GM18873 (cell line): ENCODE results near the gene NOP53.
"Not testable (repeated sequence)": the region's sequence is repeated elsewhere in the genome, so short reads cannot be mapped to it uniquely, and the experiment has no call there.

Experiments used
- ATAC-seq: cut with Tn5 transposase; IDR thresholded peaks from one replicate; pipeline ENCODE4 v1.9.1; 2021; ENCODE audit warnings: mild to moderate bottlenecking, moderate library complexity, moderate number of reproducible peaks; ENCODE audit not compliant: unreplicated experiment, low FRiP score

The NOP53 gene

DNA sequence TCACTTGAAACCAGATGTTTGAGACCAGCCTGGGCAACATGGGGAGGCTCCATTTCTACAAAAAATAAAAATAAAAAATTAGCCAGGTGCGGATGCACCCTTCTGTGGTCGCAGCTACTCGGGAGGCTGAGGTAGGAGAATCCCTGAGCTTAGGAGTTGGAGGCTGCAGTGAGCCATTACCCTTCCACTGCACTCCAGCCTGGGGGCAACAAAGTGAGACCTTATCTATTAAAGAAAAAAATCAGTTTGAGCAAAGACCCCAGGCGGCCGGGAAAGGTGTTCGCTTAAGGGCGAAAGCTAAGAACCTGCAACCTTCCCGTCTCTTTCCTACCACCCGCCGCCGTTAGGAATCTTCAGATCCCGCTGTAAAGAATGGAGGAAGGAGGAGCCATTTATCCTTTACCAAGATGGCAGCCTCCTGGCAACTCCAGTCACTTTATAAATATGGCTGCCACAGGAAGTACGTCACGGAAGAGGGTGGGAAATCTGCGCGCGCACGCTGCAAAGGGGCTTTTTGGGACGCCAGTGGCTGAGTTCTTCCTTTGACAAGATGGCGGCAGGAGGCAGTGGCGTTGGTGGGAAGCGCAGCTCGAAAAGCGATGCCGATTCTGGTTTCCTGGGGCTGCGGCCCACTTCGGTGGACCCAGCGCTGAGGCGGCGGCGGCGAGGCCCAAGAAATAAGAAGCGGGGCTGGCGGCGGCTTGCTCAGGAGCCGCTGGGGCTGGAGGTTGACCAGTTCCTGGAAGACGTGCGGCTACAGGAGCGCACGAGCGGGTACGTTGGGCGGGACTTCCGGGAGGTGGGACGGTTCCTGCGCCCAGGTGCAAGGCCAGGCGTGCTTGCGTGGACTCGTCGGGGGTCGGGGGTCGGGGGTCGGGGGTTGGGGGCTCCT lies at the start of gene NOP53:
Gene NOP53, plus strand, starts transcription at position 537 of the 892 bp plus-strand sequence. Its CDS starts 14 bp downstream, at position 551.
- peak; percentile 50 for ATAC-seq

DNA sequence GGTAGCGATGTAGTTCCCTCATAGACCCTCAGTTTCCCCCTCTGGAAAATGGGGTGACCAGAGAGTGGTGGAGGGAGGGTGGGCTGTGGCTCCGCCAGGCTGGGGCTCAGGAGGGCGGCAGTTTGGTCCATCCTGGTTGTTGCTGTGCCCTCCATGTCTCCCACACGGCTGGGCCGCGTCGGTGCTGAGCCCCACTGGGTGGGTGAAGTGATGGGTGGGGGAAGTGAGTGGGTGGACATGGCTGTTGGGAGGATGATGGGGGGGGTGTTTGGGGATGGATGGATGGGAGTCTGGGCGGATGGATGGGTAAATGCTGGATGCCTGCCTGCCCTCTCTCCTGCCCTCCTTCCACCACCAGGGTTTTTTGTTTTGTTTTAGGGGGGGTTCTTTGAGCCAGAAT lies 48.7 kb upstream of the NOP53 start:
- no peak for ATAC-seq

DNA sequence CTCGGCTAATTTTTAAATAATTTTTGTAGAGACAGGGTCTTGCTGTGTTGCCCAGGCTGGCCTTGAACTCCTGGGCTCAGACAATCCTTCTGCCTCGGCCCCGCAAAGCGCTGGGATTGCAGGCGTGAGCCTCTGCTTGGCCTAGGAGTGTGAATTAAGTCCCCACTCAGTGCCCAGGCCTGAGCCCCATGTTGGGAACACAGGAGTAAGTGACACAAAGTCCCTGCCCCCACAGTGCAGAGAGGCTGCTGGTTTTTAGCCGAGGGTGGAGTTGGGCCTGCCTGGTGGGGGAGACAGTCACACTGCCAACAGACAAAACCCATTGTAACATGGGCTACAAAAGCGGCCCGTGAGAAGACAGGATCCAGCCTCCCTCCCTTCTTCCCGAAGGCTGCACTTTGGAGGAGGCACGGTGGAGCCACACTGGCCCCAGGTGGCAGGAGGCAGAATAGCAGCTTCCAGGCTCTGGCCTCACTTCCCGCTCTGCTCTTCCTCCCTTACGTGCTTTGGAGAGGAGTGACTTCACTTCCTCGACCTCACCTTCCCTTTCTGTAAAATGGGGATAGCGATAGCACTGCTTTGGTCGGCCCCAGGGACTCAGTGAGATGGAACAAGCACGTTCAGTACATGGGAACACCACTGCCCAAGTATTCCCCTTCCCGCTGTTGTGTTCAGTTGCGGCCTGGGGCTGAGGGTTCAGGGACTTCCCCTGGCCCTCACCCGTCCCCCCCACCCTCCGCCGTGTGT lies 47.3 kb upstream of the NOP53 start:
- ATAC-seq, result no peak

DNA sequence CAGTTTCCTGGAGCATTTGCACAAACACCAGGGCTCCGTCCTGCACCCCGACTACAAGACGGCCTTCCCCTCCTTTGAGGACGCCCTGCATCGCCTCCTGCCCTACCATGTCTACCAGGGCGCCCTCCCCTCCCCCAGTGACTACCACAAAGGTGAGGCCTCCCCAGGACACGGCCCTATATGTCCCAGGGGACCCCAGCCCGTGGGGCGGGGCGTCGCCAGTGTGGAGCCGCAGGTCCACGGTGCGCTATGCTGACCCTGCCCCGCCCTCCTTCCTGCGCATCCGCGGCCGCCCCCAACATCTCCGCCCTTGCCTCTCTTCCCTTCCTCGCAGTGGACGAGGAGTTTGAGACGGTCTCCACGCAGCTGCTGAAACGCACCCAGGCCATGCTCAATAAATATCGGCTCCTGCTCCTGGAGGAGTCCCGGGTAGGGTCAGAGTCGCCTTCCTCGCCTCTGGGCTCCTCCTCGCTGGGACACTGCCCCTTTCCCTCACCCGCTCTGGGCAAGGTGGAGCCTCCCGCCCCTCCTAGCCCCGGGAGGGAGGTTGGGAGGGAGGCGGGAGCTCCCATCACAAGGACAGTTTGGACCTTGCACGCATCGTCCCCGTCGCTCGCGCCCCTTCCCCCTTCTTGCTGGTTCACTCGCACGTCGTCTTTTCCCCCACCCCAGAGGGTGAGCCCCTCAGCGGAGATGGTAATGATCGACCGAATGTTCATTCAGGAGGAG lies 46.6 kb upstream of the NOP53 start:
- ATAC-seq, result no peak

DNA sequence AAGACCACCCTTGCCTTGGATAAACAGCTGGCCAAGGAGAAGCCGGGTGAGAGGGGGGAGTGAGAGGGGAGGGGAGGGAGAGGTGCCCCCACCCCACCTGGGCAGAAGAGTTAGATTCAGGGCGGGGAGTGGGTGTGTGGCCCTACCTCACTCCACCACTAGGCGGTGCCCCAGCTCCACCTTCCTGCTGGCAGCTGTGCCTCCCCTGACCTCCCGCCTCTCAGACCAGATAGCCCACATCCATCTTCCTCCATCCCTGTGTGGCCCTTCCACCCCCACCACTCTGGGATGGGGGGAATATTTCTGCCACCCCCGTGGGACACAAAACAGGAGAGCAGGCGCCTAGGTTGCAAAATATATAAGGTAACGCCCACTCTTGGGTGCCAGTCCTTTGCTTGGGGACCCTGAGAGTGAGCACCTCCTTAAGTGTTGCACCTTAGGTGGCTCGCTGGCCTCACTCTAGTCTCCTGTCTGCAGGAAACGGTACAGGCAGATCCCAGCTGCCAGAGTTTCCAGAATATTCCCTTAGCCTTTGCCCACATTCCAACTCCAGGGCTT lies 45.9 kb upstream of the NOP53 start:
- ATAC-seq, result no peak

DNA sequence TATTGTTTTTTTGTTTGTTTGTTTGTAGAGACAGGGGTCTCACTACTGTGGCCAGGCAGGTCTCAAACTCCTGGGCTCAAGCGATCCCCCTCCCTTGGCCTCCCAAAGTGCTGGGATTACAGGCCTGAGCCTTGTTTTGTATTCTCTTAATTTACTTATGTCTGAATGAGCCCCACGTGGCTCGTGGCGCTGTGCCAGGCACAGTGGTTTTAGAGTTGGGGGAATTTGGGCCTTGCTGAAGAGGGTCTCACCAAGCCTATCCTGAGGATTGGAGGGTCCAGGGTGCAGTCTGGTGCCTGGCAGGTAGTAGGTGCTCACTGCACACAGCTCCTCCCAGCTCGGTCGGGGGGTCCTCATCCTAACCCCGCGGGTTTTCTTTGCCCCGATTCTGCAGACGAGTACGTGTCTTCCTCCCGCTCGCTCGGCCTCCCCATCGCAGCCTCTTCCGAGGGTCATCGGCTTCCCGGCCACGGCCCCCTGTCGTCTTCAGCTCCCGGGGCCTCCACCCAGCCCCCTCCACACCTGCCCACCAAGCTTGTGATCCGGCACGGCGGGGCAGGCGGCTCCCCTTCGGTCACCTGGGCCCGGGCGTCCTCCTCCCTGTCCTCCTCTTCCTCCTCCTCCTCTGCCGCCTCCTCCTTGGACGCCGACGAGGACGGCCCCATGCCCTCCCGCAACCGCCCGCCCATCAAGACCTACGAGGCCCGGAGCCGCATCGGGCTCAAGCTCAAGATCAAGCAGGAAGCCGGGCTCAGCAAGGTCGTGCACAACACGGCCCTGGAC lies 44.2 kb upstream of the NOP53 start:
- no peak for ATAC-seq

DNA sequence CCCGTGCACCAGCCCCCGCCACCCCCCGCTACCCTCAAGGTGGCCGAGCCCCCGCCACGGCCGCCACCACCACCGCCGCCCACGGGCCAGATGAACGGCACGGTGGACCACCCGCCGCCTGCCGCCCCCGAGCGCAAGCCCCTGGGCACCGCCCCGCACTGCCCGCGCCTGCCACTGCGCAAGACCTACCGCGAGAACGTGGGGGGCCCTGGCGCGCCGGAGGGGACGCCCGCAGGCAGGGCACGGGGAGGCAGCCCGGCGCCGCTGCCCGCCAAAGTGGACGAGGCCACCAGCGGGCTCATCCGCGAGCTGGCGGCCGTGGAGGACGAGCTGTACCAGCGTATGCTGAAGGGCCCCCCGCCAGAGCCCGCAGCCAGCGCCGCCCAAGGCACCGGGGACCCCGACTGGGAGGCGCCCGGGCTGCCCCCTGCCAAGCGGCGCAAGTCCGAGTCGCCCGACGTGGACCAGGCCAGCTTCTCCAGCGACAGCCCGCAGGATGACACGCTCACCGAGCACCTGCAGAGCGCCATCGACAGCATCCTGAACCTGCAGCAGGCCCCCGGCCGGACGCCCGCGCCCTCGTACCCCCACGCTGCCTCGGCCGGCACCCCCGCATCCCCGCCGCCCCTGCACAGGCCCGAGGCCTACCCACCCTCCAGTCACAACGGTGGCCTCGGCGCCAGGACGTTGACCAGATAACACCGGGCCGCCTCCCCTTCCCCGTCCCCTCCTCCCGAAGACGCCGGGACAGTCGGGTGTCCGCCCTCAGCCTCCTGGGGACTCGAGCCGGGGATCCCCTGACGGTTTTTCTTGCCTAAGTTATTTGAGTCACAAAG lies 43.4 kb upstream of the NOP53 start:
- no peak for ATAC-seq

DNA sequence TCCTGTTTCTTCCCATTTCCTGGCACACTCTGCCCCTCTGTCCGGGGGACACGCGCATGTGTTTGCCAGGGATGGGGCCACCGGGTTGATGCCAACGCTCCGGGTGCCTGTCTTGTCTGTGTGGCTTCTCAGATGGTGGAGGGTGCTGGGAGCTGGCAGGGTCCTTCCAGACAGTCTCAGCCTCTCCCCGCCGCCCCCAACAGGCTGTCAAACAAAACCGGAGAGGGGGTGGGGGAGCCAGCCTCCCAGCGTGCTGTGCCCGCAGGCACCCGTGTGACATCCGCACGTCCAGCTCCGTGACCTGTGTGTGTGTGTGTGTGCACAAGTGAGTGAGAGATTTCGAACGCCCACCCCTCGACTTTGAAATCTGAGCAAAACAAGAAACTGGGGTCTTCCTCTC lies 42.7 kb upstream of the NOP53 start:
- no peak for ATAC-seq

DNA sequence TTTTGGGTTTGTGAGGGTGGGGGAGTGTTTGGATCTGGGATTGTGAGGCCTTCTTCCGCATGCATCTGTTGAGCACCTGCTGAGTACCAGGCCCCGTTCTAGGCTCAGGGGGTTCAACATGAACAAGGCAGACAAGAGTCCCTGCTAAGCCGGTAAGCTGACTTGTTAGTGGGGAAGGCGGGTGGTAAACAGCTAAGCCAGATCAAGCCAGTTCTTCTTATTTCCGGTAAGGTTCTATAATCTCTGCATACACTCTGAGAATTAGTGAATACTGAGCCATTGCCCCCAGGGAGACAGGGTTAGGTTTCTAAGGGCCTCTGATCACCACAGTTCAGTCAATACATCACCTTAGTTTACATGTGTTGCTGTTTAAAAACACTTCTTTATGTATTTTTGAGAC lies 42.0 kb upstream of the NOP53 start:
- no peak for ATAC-seq

DNA sequence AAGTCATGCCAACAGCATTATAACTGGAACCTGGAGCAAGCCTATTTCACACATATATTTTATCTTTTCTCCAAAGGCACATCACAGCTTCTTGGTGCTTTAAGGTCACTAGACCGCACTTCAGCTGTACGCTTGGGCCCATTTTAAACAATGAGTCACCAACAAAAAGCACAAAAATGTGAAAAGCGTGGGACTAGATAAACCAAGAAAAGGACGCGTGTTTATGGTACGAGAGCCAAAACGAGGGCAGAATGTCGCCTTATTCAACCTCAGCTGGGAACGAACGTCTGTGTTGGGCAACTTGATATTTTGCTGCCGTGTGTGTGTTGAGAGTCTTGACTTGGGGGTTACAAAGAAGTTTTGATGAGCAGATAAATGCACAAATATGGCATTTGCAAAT lies 41.3 kb upstream of the NOP53 start:
- ATAC-seq, result no peak

DNA sequence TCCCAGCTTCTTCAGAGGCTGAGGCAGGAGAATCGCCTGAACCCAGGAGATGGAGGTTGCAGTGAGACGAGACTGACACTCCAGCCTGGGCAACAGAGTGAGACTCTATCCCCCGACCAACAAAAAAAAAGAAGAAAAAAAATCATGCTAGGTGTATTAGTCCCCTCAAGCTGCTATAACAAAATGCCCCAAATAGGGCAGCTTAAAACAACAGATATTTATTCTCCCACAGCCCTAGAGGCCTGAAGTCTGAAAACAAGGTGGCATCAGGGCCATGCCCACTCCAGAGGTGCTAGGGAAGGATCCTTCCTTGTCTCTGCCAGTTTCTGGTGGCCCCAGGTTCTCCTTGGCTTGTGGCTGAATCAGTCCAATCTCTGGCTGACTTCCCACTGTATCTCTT lies 40.7 kb upstream of the NOP53 start:
- ATAC-seq, result no peak

DNA sequence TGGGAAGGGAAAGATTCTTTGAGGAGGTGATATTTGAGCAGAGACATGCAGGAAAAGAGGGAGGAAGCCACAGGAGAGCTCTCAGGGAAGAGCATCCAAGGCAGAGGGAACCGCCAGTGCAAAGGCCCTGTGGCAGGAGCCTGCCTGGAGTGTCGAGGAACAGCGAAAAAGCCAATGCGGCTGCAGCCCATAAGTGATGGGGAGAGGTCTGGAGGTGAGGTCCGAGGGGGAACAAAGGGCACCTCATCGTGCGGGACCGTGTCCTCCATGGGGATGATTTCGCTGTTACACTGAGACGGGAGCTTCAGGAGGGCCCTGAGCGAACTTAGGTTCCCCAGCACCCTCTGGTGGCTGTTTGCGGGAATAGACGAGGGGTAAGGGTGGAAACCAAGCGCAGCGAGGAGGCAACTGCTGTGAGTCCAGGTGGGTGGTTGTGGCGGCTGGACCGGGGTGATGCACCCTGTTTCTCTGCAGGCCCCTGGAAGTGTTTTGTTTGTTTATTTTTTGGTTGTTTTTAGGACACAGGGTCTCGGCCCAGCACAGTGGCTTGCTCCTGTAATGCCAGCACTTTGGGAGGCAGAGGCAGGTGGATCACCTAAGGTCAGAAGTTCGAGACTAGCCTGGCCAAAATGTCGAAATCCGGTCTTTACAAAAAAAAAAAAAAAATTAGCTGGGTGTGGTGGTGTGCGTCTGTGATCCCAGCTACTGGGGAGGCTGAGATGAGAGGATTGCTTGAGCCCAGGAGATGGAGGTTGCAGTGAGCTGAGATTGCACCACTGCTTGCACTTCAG lies 38.0 kb upstream of the NOP53 start:
- no peak for ATAC-seq

DNA sequence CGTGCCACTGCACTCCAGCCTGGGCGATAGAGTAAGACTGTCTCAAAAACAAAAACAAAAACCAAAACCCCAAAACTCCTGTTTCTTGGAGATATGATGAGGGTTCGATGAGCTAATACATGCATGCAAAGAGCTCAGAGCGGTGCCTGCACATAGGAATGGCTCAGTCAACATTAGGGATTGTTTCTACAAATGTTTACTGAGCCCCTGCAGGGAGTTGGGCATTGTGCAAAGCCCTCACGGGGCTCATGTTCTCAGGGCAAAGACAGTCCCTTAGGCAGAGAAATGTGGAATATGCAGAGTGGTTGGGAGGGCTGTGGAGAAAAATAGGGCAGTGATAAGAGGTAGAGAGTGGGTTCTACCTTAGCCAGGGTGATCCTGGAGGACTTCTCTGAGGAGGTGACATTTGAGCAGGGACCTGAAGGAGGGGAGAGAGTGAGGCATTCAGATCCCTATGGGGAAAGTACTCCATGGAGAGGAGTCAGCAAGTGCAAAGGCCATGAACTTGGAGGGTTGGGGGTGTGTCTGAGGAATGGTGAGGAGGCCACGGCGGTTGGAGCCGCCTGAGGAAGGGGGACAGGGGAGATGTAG lies 33.6 kb upstream of the NOP53 start:
- ATAC-seq, result no peak

DNA sequence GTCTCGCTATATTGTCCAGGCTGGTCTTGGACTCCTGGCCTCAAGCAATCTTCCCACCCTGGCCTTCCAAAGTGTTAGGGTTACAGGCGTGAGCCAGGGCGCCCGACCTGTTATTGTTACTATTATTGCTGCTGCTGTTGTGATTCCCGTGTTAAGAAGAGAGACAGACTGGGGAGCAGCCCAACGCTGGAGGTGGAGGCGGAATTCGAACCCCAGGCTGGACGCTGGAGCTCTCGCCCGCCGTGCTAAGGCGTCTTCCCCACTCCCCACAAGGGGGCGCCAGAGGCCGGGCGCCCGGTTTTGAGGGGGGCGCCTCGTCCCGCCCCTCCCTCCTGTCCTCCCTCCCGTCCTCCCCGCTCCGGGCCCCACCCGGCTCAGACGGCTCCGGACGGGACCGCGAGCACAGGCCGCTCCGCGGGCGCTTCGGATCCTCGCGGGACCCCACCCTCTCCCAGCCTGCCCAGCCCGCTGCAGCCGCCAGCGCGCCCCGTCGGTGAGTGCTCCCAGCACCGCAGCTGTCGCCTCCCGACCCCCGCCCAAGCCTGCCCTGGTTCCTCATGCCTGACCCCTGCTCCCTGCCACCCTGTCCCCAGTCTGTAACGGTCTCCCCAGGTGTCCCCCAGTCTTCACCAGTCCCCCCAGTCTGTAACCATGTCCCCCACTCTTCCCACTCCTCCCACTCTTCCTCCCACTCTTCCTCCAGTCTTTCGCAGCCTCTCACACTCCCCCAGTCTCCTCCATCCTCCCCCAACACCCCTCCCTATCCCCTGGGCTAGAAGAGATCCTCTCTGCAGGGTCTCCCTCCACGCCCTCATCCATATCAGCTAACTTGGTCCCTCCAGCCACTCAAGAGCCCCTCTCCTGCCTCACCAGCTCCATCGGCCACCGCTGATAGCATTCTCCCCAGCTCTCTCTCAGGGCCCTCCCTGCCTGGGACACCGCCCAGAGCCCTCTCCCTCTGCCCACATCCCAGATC lies 32.0 kb upstream of the NOP53 start, which contains the start of gene EHD2:
Gene EHD2, plus strand, starts transcription at position 377 of the 976 bp plus-strand sequence. CDS start 3,191 bp downstream, outside the sequence.
- ATAC-seq, result no peak

DNA sequence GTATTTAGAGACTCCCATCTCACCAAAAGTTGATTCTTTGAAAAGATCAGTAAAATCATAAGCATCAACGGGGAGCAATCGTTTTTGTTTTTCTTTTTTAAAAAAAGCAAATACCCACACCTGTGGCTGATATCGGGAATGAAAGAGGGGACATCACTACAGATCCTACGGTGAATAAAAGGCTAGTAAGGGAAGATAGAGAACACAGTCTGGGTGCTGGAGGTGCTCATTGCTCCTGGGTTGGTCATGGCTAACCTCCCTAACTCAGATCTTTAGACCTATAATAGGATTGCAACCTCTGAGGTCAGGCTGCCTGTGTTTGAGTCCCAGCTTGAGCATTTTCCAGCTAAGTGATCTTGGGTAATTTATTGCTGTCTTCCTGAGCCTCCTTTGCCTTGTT lies 31.0 kb upstream of the NOP53 start:
- ATAC-seq, result no peak

DNA sequence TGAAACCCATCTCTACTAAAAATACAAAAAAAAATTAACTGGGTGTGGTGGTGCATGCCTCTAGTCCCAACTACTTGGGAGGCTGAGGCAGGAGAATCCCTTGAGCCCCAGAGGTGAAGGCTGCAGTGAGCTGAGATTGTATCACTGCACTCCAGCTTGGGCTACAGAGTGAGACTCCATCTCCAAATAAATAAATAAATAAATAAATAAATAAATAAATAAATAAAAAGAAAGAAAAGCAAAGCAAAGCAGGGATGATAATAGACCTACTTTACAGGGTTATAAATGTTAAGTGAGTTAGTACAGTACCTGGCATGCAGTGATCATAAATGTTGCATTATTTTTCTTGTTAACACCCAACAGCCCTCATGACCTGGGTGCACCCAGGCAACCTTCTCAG lies 30.5 kb upstream of the NOP53 start:
- not testable (repeated sequence) for ATAC-seq
